HG02571 (cell line): ENCODE data around the gene BCAS3.
"Not testable (repeated sequence)": the region's sequence is repeated elsewhere in the genome, so short reads cannot be mapped to it uniquely, and the experiment has no call there.

Experiments used
- ATAC-seq: cut with Tn5 transposase; IDR thresholded peaks from one replicate; pipeline ENCODE4 v1.9.1; 2021; ENCODE audit warnings: mild to moderate bottlenecking, moderate library complexity; ENCODE audit not compliant: unreplicated experiment

Gene BCAS3

GRCh38 chr17:60781880-60782412 lies 104.3 kb downstream of the BCAS3 start:
- ATAC-seq: no peak

GRCh38 chr17:60782742-60783141 lies 105.1 kb downstream of the BCAS3 start:
- no peak for ATAC-seq

- ATAC-seq: no peak
Measured at GRCh38 chr17:60790205-60790604, 112.6 kb downstream of the BCAS3 start.

- ATAC-seq: no peak
Measured at GRCh38 chr17:60792250-60792898, 114.7 kb downstream of the BCAS3 start.

- no peak for ATAC-seq
Measured at GRCh38 chr17:60798576-60798975, 120.9 kb downstream of the BCAS3 start.

- ATAC-seq: no peak
Measured at GRCh38 chr17:60802377-60802776, 124.7 kb downstream of the BCAS3 start.

GRCh38 chr17:60803059-60803458 lies 125.4 kb downstream of the BCAS3 start:
- ATAC-seq: no peak

- no peak for ATAC-seq
Measured at GRCh38 chr17:60804831-60805230, 127.2 kb downstream of the BCAS3 start.

GRCh38 chr17:60809421-60809820 lies 131.8 kb downstream of the BCAS3 start:
- no peak for ATAC-seq

- not testable (repeated sequence) for ATAC-seq
Measured at GRCh38 chr17:60814941-60815340, 137.3 kb downstream of the BCAS3 start.

GRCh38 chr17:60817192-60817591 lies 139.5 kb downstream of the BCAS3 start:
- no peak for ATAC-seq

- ATAC-seq: no peak
Measured at GRCh38 chr17:60819447-60820130, 141.9 kb downstream of the BCAS3 start.

- ATAC-seq: no peak
Measured at GRCh38 chr17:60823515-60823914, 145.9 kb downstream of the BCAS3 start.

- ATAC-seq: no peak
Measured at GRCh38 chr17:60825351-60825750, 147.7 kb downstream of the BCAS3 start.

- ATAC-seq: no peak
Measured at GRCh38 chr17:60827943-60828342, 150.3 kb downstream of the BCAS3 start.

- no peak for ATAC-seq
Measured at GRCh38 chr17:60832151-60832585, 154.5 kb downstream of the BCAS3 start.

- no peak for ATAC-seq
Measured at GRCh38 chr17:60832631-60833030, 155.0 kb downstream of the BCAS3 start.

- no peak for ATAC-seq
Measured at GRCh38 chr17:60840456-60840855, 162.8 kb downstream of the BCAS3 start.

GRCh38 chr17:60845012-60845411 lies 167.4 kb downstream of the BCAS3 start:
- no peak for ATAC-seq

- ATAC-seq: no peak
Measured at GRCh38 chr17:60846175-60846574, 168.5 kb downstream of the BCAS3 start.

GRCh38 chr17:60851181-60851580 lies 173.5 kb downstream of the BCAS3 start:
- ATAC-seq: no peak

GRCh38 chr17:60857556-60858080 lies 180.0 kb downstream of the BCAS3 start:
- no peak for ATAC-seq
